HG03571 (cell line): ENCODE measurements around the gene HOXB8.

Experiments
- ATAC-seq: cut with Tn5 transposase; IDR thresholded peaks from one replicate; pipeline ENCODE4 v1.9.1; 2021; ENCODE audit not compliant: unreplicated experiment

The HOXB8 gene

DNA sequence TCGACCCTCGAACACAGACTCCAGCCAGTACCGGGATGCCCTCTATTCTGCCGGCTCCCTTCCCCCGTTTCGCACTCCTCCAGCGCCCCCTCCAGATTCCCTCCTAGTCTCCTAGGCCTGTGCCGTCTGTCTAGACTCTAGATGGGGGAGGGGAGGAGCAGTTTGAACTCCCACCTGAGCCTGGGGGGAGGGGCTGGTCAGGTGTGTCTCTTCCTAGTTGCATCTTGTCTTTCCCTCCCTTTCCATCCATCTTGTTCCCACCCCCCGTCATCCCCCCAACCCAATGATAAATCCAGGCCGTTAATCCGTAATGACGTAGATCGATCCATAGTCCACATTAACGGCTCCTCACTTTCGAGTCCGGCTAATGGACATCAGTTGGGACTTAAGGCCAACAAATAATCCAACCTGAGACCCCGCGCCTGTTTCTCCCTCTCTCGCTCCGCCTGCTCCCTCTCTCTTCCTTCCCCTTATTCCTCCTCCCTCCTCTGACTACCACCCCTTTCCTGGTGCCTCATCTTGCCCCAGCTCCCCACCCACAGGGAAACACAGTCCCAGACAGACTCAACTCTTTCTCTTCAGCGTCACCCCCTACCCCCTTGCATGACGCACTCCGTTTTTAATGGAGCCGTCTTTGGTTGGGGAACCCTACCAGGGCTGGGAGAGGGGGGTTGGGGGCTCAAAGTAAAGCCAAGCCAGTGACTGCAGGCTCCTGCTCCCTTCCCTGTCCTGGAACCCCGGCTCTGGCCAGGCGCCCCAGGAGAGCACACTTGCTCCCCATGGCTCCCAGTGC, 18.2 kb downstream of the HOXB8 start:
- no peak for ATAC-seq

DNA sequence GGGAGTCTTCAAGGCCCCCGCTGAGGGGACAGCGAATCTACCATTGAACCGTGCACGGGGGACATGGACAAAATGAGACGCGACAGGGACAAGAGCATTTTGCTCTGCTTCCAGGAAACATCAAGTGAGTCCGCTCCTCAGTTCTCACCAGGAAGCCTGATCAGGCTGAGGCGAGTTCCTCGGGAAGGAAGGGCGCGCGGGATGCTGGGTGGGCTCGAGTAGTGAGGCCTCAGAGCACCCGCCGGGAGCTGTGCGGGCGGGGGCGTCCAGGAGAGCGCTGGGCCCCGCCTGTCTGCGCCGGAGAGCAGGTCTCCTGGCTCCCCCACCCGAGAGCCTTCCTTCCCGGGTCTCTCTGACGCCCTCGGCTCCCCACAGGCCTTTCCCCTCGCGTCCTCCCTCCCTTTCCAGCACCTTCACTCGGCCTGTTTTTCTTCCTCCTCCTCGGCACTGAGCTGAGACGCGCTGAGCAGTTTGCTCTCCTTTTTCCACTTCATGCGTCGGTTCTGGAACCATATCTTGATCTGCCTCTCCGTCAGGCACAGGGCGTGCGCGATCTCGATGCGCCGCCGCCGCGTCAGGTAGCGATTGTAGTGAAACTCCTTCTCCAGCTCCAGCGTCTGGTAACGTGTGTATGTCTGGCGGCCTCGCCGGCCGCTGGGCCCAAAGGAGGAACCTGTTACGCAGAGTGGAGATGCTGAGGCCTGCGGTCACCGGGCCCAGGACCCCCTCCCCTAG, 18.9 kb downstream of the HOXB8 start:
- no peak for ATAC-seq

DNA sequence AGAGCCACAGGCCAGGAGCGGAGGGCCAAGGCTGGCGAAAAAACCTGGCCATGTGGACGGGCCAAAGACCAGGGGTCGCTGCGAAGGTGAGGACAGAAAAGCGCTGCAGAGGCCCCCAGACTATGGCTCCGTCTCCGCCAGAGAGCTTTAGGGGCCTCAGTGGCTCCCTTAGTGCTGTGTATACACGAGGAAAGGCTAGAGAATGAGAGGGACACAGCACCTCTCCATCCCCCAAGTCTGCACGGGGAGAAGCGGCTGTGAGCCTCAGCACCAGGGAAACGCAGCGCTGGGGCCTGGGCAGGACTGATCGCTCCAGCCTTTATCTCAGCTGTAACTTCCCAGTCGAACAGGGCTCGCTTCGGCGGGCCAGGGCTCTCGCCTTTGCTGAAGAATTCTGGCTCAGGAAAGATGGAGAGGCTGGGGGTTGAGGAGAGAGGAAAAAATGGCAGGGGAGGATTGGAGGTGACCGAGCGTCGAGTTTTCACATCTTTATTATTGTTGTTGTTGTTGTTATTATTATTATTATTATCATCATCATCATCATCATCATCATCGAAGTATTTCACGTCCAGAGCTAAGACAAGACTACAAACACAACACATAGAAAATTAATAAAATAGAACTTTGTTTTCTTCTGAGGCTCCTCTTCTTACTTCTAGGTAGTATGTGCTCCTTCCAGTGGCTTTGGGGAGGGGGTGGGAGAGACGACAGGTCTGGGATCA, 19.7 kb downstream of the HOXB8 start:
- no peak for ATAC-seq

DNA sequence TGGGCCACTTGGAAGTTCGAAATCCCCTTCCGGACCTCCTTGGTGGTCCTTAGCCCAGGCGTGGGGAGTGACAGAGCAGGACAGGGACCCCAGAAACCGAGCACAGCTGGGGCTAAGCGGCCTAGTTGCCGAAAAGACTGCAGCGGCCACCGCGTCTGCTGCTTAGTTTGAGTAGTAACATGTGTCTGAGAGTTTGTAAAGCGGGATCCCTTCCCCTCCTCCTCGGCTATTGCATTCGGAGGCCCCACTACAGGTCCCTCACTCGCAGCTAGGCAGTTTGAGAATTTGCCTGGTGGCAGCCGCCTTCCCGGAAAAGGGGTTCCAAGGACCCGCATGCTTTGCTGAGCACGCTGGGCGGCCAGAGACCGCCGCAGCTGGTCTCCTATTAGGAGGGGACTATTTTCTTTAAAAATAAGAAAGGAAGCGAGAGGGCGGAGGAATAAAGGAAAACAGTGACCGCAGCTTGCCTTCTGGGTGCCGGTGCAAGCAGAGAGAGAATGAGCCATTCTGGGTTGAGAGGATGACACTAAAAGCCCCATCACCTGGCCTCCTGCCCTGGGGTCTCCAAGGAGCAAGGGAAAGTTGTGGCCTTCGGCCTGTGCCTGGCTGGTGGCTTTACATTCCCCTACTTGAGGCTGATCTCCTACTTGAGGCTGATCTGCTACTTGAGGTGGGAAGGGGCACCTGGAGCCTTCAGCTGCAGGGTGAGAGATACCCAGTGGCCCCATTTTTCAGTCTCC, 20.4 kb downstream of the HOXB8 start:
- ATAC-seq, result no peak

DNA sequence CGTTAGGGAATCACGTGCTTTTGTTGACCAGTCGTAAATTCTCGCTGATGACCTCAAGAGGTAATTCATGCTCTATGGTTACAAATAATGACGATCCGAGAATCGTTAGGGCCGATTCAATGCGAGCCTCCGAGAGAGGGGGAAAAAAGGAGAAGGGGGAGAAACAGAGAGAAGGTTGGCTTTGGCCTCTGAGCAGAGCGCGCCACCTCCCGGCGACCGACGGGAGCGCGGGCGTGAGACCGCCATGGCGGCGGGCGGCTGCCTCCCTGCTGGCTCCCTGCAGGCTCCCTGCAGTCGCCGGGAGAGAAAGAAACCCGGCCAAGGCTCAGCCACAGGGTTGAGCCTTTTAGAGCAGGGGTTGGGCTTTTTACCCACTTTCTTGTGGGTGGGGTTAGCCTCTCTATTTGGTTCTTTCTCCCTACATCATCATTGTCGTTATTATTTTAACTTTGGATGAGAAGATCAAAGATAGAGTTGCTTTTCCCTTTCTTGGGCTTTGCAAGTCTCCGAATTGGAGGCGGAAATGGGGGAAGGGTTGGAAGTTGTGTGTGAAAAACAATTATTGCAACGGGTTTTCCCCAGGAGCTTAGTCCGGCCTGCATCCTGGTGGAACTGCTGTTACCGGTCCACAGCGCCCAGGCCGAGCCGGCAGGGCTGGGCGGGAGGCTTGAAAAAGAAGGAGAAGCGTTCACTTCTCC, 21.1 kb downstream of the HOXB8 start:
- ATAC-seq, result no peak

DNA sequence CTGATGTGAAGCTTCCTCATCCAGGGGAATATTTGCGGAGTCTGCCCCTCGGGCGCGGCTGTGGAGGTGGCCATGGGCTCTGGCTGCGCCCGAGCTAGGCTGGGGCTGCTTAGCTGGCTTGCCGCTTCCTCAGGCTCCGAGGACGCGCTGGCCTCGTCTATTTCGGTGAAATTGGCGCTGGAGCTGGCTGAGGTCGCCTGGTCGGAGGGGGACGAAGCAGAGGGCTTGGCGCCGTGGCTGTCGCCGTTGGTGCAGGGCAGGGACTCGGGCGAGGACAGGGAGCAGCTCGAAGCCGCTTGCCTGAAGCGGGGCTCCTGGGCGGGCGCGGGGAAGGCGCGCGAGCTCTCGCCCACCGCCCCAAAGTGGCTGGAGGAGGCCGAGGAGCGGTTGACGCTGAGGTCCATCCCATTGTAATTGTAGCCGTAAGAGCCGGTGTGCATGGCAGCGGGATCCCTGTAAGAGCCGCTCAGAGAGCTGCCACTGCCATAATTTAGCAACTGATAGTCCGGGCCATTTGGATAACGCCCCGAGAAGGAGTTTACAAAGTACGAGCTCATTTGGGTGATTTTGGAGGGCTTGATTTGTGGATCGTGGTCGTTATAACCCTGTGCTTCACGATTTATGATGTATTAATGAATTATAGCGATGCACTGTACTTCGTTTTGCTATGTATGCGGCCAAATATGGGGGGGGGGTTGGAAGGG, 21.8 kb downstream of the HOXB8 start, which contains the start of gene HOXB5:
HOXB5 (minus strand) TSS at position 654 of the 704 bp plus-strand sequence; CDS start at position 557, 97 bp downstream.
- ATAC-seq, result no peak

DNA sequence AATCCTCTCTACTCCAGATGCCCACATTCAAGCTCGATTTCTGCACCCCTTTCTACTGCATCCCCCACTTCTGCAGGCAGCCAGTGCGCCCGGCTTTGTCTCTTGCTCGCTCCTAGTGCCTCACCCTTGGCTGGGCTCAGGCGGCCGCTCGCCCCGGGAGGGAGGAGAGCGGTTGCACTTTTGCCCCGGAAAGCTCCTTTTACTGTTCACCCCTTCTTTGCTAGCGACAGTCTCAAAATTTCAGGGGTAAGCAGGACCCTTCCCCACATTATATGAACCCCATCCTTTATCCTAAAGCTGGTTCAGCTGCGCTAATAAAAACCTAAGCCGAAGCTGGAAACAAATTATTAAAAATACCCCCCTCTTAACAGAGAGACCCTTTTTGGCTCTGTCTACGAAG, 22.5 kb downstream of the HOXB8 start:
- ATAC-seq, result no peak

DNA sequence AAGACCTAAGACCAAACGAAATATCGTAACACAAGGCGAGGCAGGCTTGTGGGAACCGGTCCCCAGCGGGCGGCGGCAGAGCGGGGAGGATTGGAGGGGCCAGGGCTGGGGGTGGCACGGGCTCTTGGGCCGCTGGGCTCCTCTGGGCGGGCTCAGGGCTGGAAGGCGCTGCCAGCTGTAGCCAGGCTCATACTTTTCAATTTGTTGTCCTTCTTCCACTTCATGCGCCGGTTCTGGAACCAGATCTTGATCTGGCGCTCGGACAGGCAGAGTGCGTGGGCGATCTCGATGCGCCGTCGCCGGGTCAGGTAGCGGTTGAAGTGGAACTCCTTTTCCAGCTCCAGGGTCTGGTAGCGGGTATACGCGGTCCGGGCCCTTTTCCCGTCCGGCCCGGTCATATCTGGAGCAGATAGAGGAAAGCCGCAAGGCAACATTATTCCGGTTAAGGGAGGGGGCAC, 23.0 kb downstream of the HOXB8 start:
- ATAC-seq, result no peak

DNA sequence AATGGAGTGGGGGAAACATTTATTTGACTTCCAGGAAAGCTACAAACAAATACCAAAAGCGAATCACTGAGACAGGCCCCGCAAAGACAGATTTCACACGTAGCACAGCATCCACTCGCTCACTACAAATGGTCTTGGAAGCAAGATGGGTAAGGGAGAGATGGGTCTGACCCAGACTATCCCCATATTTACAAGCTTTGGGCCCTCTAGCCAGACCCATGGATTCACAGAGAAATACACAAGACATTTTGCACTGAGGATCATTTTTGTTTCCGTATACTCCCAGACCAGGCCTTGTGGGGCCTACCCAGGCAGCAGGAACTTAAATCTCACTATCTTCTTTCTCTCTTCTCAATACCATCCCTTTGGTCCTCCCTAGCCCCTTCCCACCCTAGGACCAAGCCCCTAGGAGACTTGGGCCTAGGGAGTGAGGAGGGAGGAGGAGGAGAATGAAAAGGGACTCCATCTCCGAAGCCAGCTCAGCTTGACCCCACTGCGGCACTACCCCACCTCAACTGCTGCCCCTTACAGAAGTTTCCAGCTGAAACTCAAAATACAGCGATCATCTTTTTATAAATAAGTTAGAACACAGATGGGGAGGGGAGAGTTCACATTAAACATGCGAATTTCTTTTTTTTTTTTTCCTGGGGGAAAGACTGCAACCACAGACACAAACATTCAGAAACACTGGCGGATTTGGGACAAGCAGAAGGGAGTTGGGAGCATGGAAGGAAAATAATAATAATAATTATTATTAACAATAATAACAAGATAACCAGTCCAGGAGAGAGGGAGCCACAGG, 23.6 kb downstream of the HOXB8 start:
- no peak for ATAC-seq

DNA sequence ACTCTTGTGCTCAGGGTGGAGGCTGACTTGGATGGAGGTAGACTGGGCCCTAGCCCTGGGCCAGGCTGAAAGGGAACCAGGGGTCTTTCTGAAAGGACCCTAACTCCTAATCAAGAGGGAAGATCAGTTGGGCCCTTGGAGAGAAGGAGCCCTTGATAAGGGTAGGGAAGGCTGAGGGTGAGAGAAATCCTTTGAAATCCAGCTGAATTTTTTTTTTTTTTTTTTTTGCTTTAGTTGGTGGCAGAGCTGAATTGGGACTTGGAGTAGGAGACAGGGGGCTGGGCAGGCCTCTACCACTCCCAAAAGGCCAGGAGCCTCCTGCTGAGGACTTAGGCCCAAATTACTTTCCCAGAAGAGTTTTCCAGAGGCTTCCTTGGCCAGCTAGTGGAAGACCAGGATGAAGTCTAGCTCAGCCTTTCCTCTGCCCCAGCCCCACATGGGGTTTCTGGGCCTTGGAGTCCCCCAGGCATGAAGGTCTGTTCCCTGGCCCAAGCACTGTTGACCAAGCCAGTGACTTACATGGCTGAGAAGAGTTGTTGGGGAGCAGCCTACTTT, 24.4 kb downstream of the HOXB8 start:
- no peak for ATAC-seq

DNA sequence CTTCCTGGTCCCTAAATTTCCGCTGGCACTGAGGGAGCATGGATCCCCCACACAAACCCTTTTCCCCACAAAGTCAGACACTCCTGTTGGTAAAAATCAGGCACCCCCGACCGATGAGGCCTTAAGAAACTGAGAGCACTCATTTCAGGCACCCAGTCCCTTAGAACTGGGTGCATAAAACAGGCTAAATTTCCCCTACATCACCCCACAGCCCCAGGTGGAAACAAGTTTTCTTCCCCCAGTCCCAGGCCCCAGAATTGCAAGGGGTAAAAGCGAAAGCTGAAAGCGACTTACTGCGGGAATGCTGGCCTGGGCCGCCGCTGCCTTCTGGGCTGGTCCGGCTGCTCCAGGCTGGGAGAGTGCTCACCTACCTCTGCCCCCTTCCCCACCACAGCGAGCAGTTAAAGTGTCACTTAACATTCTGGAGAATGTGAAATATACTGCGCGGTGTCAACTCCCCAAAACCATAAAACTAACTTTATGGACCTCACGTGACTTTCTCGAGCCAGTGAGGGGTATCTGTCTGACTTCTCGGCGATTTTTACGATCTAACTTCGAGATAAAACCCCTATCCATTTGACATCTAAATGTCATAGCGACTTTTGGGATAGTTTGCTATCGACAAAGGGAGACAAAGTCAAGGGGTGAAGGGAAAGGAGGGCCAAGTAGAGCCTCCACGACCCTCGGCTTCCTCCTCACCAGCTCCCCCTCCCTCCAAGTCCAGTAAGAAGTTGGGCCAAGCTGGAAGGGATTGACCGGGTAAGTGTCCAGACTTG, 25.1 kb downstream of the HOXB8 start, which contains the start of gene HOXB3:
HOXB3 (minus strand) TSS at position 411 of the 776 bp plus-strand sequence. CDS start 37,767 bp downstream, outside the sequence.
- no peak for ATAC-seq

DNA sequence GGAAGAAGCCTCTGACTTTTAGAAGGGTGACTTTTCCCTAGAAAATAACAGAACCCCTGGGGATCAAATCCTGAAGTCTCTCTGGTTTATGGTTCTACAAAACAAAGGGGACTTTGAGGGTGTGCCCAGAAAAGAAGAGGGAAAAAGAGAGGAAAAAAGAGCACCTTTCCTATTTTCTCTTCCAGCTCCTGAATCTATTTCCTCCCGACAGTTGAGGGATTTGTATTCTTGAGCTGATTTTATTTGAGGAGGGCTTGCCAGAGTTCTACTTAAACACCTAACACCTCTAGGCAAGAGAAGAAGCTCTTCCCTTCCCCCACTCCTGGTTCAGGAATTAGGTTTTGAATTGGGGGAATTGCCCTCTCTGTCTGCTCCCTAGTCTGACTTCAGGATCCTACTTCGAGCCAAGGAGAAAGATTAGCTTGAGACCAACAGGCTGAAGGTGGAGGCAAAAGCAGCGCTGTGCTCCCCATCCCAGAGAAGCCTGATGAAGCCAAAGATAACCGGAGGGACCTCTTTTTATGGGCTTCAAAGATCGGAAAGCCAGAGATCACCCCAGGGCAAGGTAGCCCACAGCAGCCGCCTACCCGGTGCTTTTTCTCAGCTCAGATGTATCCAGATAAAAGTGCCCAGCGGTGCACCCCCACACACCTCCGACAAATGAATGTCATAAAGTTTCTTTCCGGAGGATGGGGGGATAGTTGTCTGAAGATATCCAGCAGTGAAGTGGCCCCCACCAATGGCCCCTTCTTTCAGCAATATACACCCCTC, 25.8 kb downstream of the HOXB8 start:
- ATAC-seq, result no peak

DNA sequence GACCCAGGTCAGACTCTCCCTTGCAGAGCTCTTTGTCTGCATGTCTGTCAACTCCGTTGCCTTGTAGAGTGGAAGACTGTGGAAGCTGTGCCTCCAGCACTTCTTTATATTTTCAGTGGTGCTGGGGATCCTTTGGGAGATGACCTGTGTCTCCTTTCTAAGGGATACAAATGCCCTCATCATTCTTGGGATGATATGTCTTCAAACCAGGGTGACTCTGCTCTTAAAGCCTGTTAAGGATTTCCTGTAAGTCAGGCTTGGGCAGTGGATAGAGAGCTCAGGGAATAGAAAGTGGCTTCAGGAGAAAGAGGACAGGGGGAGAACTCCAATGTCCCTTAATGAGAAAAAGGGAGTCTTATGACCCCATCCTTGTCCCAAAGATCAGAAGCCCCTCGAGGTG, 26.6 kb downstream of the HOXB8 start:
- no peak for ATAC-seq

DNA sequence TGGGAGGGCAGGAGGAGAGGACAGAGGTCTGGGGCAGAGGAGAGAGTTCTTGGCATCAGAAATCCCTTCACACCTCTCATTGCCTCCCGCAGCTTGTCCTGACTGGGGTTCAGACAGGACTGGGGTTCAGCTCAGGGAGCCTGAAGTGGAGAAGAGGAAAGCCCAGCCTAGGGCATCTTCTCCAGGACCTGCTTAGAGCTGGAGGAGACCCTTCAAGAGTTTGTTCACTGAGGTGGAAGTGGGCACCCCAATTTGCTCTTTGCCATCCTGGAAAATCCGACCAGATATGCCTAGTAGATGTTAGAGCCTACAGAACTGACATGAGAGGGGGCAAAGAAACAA, 27.0 kb downstream of the HOXB8 start:
- ATAC-seq, result no peak

DNA sequence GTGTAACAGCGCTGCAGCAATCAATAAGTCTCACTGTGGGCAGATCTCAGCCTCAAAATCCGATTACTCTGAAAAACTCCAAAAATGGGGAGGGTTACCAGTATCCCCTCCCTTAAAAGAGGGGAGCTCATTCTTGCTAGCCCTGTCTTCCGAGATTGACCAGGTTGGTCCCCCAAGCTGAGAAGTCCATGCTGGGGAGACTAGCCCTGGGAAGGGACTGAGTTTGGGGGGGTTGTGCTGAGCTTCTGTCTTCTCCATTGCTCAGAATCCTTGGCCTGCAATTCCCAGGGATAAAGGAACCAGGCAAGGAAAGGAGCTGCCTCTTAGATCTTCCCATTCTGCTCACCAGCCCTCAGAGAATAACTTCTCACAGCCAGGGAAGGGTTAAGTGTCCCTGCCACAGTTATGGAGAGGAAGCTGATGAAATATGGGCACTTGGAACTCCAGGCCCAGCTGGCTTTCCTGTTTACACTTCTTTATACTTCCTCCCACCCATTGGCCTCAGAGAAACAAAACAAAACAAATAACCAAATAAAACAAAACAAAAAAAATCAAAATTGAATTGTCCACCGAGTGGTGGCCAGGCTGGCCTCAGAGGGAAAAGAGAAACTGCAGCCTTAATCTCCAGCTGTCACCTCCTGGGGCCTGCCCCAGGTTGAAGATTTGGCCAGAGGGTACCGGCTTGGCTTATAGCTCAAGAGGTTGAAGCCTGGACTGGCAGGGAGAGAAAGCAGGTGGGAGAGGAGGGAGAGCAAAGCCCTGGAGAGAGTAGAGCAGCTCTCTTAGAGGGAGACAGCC, 27.6 kb downstream of the HOXB8 start:
- no peak for ATAC-seq
